AG04449 (cell line): ENCODE results near the gene DCAF6.

Source experiments
- CTCF ChIA-PET: fragments of 350-600 bp; formaldehyde crosslinking; extraction: SDS; loops from one replicate; lab custom pipeline; 2021; ENCODE audit warnings: antibody characterized with exemption; lab: Yijun Ruan, JAX
- POLR2A ChIA-PET: fragments of 400-600, 350-600 bp; formaldehyde crosslinking; extraction: SDS; loops from one replicate; lab custom pipeline; 2020; ENCODE audit warnings: antibody characterized with exemption, inconsistent platforms; lab: Yijun Ruan, JAX
- DNase-seq: peaks from one replicate; pipeline ENCODE4 v3.0.0-alpha.2; 2010; ENCODE audit warnings: low read depth, low spot score
- H3K4me3 ChIP-seq: 2 replicates; pipeline ENCODE4 v1.5.1; 2011; ENCODE audit warnings: low read depth, mild to moderate bottlenecking, control low read depth, low read length
- CTCF ChIP-seq: IDR thresholded peaks from one replicate; pipeline ENCODE4 v1.5.1; 2011; ENCODE audit warnings: mild to moderate bottlenecking, moderate library complexity, low read length, control low read depth, inconsistent platforms; ENCODE audit not compliant: insufficient read depth; ENCODE audit errors: missing control alignments

Gene DCAF6

GRCh38 chr1:168057921-168058320, 121.4 kb downstream of the DCAF6 start:
- no peak for DNase-seq
- no peak for TF ChIP-seq CTCF
- CTCF ChIA-PET = interaction anchor here (0.7 kb wide), 1 partner anchor 24 kb away, joined by 5 read pairs; no protein-coding TSS in a partner anchor
- H3K4me3 ChIP-seq = no peak overlapping the region
- POLR2A ChIA-PET = no interaction called here

- DNase-seq = no peak
- no peak for TF ChIP-seq CTCF
- ChIA-PET CTCF (interaction anchor here (1.8 kb wide), 1 partner anchor 18 kb away, joined by 9 read pairs; no protein-coding TSS in a partner anchor), POLR2A (no interaction called here)
- H3K4me3 ChIP-seq = no peak overlapping the region
Measured at GRCh38 chr1:168064216-168064615, 127.7 kb downstream of the DCAF6 start.

GRCh38 chr1:168065506-168065905, 129.0 kb downstream of the DCAF6 start:
- ChIA-PET POLR2A (no interaction called here), CTCF (interaction anchor here (1.3 to 1.8 kb wide), 2 partner anchors 17 to 18 kb away, joined by 5 to 9 read pairs; no protein-coding TSS in a partner anchor)
- no peak for DNase-seq
- TF ChIP-seq CTCF = no peak
- no peak overlapping the region for H3K4me3 ChIP-seq

- POLR2A ChIA-PET = no interaction called here
- CTCF ChIA-PET = interaction anchor here (0.8 to 2.4 kb wide), 2 partner anchors 11 to 14 kb away, joined by 3 to 17 read pairs; no protein-coding TSS in a partner anchor
- DNase-seq = no peak
- no peak overlapping the region for H3K4me3 ChIP-seq
- TF ChIP-seq CTCF = no peak
Measured at GRCh38 chr1:168069384-168069783, 132.9 kb downstream of the DCAF6 start.

GRCh38 chr1:168079761-168080160, 143.3 kb downstream of the DCAF6 start:
- ChIA-PET POLR2A (interaction anchor here (0.9 kb wide), 1 partner anchor 57 kb away, joined by 5 read pairs; the partner anchor contains the start of gene GPR161), CTCF (interaction anchor here (0.9 to 9.0 kb wide), 6 partner anchors 11 to 365 kb away, joined by 3 to 237 read pairs (median 4); no protein-coding TSS in a partner anchor)
- TF ChIP-seq CTCF = no peak
- no peak overlapping the region for H3K4me3 ChIP-seq
- no peak for DNase-seq

- TF ChIP-seq CTCF = no peak
- peak; percentile 81 for DNase-seq
- ChIA-PET POLR2A (interaction anchor here (1.1 kb wide), 1 partner anchor 144 kb away, joined by 3 read pairs; the partner anchor contains the start of gene MPC2), CTCF (interaction anchor here (0.7 to 9.0 kb wide), 56 partner anchors 10 to 377 kb away, joined by 3 to 237 read pairs (median 5); partner anchors contain the start of genes ADCY10, DCAF6 and GPR161)
- no peak overlapping the region for H3K4me3 ChIP-seq
Measured at GRCh38 chr1:168081373-168082007, 145.0 kb downstream of the DCAF6 start.
